ENCODE results near the gene SH3RF3. TPM values are rescaled to one million over a fixed set of nuclear protein-coding genes. Genes with fewer than 3 reads are reported as not detected.

The SH3RF3 gene
- total RNA-seq, 2 donors from 2014 or later = 1.5 to 1.8 TPM

GRCh38 chr2:109155553-109156451 lies 26.8 kb downstream of the SH3RF3 start:
- 59 to 78% methylated on average over 9 to 11 of the region's 11 CpGs for WGBS, 2 experiments (ENCODE audit: insufficient coverage in 1 of 2, insufficient read length in 1 of 2)
- H3K27me3 ChIP-seq (ENCODE audit: control insufficient read depth, insufficient read depth, low read length, poor library complexity, severe bottlenecking) = no peaks in the 10 kb centered on the region
- H3K9me3 ChIP-seq (ENCODE audit: control insufficient read depth, low read length) = no peaks in the 10 kb centered on the region
- H3K9ac ChIP-seq (ENCODE audit: extremely low read depth, low read length, poor library complexity, severe bottlenecking) = no peak overlapping the region
- no peak for DNase-seq
- no peaks in the 10 kb centered on the region for H3K36me3 ChIP-seq (ENCODE audit: control insufficient read depth, insufficient read depth, low read length)
- H3K4me1 ChIP-seq (ENCODE audit: control insufficient read depth, insufficient read depth, low read length) = peaks cover 10% of the 10 kb centered on the region
- Mint-ChIP-seq H3K9me3 (no peaks in the 10 kb centered on the region), H3K27me3 (ENCODE audit: insufficient read depth) (peaks cover 13% of the 10 kb centered on the region), H3K36me3 (ENCODE audit: low read depth) (no peaks in the 10 kb centered on the region), H3K4me1 (peaks cover 29% of the 10 kb centered on the region), H3K4me3 (no peak overlapping the region), H3K27ac (no peak overlapping the region)
- H3K4me3 ChIP-seq (ENCODE audit: low read length) = no peak overlapping the region
- no peak for TF ChIP-seq CTCF (conservative IDR thresholded peaks at IDR 0.05)
- H3K27ac ChIP-seq (ENCODE audit: low read depth, low read length) = peak overlapping the region; percentile 25

- Mint-ChIP-seq H3K9me3 (no peaks in the 10 kb centered on the region), H3K4me3 (no peak overlapping the region), H3K4me1 (peaks cover 36% of the 10 kb centered on the region), H3K27me3 (ENCODE audit: insufficient read depth) (peaks cover 21% of the 10 kb centered on the region), H3K36me3 (ENCODE audit: low read depth) (no peaks in the 10 kb centered on the region), H3K27ac (no peak overlapping the region)
- no peaks in the 10 kb centered on the region for H3K36me3 ChIP-seq (ENCODE audit: control insufficient read depth, insufficient read depth, low read length)
- H3K27me3 ChIP-seq (ENCODE audit: control insufficient read depth, insufficient read depth, low read length, poor library complexity, severe bottlenecking) = no peaks in the 10 kb centered on the region
- no peak overlapping the region for H3K27ac ChIP-seq (ENCODE audit: low read depth, low read length)
- no peak for TF ChIP-seq CTCF (conservative IDR thresholded peaks at IDR 0.05)
- DNase-seq = no peak
- no peak overlapping the region for H3K9ac ChIP-seq (ENCODE audit: extremely low read depth, low read length, poor library complexity, severe bottlenecking)
- no peaks in the 10 kb centered on the region for H3K9me3 ChIP-seq (ENCODE audit: control insufficient read depth, low read length)
- WGBS, 2 experiments (ENCODE audit: insufficient coverage in 1 of 2, insufficient read length in 1 of 2) = 93% methylated on average over 5 of the region's 5 CpGs
- H3K4me1 ChIP-seq (ENCODE audit: control insufficient read depth, insufficient read depth, low read length) = peaks cover 10% of the 10 kb centered on the region
- no peak overlapping the region for H3K4me3 ChIP-seq (ENCODE audit: low read length)
Observed at GRCh38 chr2:109157563-109158105, 28.6 kb downstream of the SH3RF3 start.

- WGBS, 2 experiments (ENCODE audit: insufficient coverage in 1 of 2, insufficient read length in 1 of 2) = 94 to 100% methylated on average over 3 to 5 of the region's 5 CpGs
- Histone ChIP-seq H3K9me3 (ENCODE audit: control insufficient read depth, low read length) (no peaks in the 10 kb centered on the region), H3K9ac (ENCODE audit: extremely low read depth, low read length, poor library complexity, severe bottlenecking) (no peak overlapping the region), H3K4me3 (ENCODE audit: low read length) (no peak overlapping the region), H3K4me1 (ENCODE audit: control insufficient read depth, insufficient read depth, low read length) (peaks cover 10% of the 10 kb centered on the region), H3K36me3 (ENCODE audit: control insufficient read depth, insufficient read depth, low read length) (no peaks in the 10 kb centered on the region), H3K27me3 (ENCODE audit: control insufficient read depth, insufficient read depth, low read length, poor library complexity, severe bottlenecking) (no peaks in the 10 kb centered on the region), H3K27ac (ENCODE audit: low read depth, low read length) (no peak overlapping the region)
- Mint-ChIP-seq H3K4me1 (peaks cover 36% of the 10 kb centered on the region), H3K27me3 (ENCODE audit: insufficient read depth) (peaks cover 21% of the 10 kb centered on the region), H3K9me3 (no peaks in the 10 kb centered on the region), H3K4me3 (no peak overlapping the region), H3K36me3 (ENCODE audit: low read depth) (no peaks in the 10 kb centered on the region), H3K27ac (no peak overlapping the region)
- no peak for TF ChIP-seq CTCF (conservative IDR thresholded peaks at IDR 0.05)
- DNase-seq = no peak
Observed at GRCh38 chr2:109158237-109158636, 29.2 kb downstream of the SH3RF3 start.
